GM21515 (cell line): ENCODE measurements around the gene PDK2.

Source experiments
- ATAC-seq: cut with Tn5 transposase; IDR thresholded peaks from one replicate; pipeline ENCODE4 v1.9.1; 2021; ENCODE audit not compliant: unreplicated experiment

Gene PDK2

DNA sequence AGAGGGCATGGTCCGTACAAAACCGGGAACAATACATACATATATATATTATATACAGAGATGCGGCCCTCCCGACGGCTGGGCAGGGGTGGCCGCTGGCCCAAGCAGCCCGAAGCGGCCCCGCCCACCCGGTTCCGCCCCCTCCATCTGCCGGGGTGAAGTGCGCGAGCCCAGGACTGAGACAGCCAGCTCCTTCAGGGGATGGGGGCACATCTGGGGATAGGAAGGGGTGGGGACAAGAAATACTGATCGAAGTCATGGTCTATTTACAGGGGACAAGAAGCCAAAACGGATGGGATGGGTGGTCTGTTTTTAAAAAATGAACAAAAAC lies 38.6 kb downstream of the PDK2 start:
- no peak for ATAC-seq

DNA sequence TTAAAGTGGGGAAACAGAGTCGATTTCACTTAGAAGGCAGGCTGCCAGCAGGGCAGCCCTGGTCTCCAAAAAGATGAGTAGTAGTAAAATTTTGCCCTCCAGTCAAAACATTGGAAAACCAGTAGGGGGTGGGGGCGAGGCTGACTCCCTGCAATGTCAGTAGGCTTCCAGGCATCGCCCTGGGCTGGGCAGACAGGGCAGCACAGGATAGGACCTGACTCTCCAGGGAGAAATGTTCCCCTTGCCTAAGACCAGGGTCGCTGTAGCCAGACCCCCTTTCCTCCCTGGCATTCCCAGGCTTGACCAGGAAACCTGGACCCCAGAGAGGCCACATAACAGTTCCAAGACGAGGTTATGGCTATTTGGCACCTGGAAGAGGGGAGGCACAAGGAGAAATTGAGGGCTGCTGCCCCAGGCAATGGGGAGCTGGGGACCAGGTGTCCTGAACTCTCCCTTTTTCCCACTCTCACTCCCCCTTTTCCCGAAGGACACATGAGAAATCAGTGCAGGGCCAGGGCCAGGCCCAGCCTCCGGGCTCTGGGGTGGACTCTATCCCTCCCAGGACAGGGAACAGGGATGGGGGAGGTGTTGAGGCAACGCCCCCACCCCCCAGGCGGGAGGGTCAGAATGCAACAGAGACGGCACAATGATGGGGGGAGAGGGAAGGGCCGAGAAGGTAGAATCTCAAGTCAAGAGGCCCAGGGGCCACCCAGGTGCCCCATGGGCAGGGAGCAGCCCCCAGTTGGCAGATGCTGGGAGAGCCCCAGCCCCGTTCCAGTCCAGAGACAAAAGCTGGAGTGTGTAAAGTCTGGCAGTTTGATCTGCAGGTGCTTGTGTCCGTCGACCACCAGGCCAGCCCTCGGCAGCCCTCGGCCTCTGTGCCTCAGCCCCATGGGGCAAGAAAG lies 39.3 kb downstream of the PDK2 start:
- no peak for ATAC-seq

DNA sequence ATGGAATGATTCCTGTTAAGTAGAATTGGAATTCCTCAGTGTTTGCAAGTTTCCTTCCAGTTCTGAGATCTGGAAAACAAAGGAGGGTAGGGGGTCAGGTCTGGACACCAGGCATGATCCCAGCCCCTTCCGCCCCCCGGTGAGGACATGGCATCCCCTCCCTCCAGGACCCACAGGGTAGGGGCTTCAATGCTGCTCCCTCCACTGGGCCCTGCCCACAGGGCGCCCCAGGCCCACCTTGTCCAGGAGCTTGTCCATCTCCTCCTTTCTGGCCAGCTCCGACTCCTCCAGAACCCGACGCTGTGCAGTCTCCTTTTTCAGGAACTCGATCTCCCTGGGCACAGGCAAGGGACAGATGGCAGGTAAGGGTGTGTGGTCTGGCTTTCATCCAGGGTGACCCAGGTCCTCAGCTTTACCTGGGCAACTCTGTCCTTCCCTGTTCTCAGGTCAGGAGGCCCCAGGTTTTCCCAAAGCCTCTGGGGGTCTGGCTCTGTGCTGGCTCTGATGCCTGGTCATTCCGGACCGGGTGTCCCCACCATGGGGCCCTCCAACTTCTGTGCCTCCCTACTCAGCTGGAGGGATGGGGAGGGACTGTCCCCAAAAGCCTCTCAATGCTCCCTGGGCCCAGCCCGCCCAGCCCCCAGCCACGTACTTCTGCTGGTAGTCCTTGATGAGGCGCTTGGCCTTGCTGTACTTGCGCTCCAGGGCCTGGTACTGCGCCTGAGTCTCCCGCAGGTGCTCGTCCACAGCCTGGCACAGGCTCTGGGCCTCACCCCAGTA lies 40.4 kb downstream of the PDK2 start:
- ATAC-seq = no peak

DNA sequence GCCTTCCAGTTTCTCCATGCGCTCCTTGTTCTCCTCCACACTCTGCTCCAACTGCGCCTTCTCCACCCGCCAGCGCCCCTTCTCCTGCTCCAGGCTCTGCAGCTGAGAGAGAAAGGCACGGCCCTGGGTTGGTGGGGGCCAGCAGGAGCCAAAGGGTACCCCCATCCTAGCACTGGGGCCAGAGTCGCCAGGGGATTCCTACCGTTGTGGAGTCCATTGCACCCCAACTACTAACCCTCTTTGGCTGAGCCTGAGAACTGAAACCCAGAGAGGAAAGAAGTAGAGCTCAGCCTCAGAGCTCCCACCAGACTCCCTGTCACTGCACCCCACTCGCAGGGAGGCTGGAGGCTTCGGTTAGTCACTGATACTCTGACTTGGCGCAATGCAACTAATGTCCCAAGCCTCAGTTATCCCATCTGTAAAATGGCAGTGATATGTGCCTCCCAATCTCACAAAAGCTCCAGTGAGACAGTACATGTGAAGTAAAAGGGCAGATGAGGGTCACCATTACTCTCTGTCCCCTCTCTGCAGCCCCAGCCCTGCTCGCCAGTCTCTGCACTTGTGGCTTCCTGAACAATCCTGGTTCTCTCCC lies 41.0 kb downstream of the PDK2 start:
- no peak for ATAC-seq

DNA sequence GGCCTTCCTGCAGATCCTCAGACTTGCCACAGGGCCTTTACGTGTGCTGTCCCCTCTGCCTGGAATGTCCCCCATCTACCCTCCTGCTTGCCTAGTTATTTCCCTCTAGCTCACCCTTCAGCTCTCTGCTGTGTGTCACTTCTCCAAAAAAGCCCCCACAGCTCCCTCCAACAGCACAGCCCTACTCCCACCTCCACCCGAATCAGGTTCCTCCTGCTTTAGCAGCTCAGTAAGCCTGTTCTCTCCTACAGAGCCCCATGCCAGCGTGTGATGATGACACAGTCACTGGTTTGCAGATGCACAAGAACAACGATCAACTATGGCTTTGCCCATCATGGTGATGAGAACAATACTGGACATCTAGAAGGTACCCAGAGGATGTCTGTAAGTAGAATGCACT lies 41.9 kb downstream of the PDK2 start:
- no peak for ATAC-seq

DNA sequence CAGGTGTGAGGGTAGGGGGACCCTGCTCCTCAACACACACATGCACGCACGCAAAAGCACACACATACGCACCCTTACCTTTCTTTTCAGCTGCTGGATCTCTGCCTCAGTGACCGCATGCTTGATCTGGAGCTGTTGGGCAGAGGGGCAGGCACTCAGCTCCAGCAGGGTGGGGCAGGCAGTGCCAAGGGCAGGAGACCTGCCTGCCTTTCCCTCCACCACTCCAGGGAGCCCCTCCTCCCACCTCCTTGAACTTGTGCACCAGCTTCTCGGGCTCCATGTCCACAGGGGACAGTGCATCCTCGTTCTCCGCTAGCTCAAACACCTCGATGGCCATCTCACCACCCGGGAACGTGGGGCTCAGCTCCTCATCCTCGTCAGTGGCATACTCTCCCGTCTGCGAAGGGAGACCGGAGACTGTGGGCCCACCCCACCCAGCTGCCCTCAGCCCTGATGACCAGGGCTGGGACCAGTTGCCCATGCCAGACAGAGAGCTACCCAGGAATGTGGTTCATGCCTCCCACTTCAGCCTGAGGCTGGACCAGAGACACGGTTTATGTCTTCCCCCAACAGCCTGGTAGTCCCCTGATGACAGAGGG lies 44.1 kb downstream of the PDK2 start:
- ATAC-seq = no peak

DNA sequence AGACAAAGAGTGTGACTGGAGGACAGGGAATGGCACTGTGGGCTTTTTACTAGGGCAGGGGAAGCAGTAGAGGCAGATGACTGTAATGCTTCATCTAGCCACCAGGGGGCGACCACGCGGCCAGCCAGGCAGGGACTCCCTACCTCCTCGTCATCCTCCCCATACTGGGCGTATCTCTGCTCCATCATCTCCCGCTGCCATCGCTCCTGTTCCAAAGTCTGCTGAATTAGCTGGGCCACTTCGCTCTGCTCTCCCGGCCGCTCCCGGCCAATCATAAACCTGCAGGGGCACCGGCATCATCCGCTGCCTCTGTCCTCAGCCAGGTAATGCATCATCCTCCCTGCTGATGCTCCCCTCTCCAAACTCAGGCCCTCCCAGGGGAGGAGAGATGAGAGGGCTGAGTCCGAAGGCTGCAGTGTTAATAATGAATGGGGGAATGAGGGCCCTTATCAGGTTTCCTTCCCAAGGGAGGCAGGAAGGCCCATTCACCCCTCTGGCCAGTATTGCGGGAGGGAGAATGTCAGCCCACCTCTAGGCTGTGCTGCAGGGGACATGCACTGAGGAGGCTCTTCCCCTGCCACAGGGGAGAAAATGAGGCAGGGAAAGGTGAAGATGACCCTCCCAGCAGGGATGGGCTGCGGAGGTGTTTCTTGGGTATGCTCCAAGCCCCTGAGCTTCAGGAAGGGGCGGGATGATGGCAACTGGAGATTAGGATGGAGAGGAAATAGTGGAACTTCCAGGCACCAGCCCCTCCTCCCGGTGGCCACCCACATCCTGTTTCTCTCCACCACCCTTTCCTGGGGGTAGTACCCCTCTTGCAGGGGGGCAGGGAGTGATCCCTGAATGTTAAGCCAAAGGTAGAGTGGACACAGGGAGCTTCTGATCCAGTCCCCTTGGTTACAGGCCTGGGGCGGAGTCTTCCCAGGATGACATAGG lies 45.1 kb downstream of the PDK2 start:
- ATAC-seq = no peak

DNA sequence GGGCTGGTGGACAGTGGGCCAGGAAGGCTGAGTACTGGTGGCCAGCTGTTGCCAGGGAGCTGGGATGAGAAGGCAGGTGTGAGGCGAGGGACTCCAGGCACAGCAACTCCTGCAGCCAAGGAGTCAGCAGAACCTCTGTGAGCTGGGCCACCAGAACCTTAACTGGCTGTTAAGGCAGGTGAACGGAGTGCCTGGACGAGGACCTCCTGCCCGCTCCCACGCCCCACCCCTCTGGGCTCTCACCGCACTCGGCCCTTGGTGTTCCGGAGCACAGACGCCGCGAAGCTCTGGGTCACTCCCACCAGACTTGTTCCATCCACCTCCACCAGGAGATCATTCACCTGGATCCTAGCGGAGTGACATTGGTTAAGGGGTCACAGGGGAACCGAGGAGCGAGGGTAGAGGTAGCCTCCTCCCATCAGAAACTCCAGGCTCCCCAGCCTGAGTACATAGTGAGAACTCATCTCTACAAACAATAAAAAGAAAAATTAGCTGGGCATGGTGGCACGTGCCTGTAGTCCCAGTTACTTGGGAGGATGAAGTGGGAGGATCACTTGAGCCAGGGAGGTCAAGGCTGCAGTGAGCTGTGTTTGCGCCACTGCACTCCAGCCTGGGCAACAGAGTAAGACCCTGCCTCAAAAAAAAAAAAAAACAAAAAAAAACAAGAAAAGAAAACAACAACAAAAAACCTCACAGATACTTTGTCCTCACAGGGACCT lies 46.0 kb downstream of the PDK2 start:
- no peak for ATAC-seq

DNA sequence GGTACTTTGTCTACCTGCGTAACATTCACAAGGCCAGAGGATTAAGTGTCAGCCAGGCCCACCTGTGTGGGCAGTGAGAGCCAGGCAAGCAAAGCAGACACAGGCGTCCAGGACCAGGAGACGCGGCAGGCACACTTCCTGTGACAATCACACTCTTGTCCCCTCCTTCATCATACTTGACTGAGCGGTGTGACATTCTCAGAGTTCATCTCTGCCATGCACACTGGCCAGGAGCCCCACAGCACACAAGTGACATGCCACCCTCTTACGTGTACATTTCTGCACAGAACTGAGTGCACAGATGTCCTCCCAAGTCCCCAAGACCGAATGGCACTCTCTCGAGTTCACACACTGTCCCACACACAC lies 46.6 kb downstream of the PDK2 start:
- no peak for ATAC-seq

DNA sequence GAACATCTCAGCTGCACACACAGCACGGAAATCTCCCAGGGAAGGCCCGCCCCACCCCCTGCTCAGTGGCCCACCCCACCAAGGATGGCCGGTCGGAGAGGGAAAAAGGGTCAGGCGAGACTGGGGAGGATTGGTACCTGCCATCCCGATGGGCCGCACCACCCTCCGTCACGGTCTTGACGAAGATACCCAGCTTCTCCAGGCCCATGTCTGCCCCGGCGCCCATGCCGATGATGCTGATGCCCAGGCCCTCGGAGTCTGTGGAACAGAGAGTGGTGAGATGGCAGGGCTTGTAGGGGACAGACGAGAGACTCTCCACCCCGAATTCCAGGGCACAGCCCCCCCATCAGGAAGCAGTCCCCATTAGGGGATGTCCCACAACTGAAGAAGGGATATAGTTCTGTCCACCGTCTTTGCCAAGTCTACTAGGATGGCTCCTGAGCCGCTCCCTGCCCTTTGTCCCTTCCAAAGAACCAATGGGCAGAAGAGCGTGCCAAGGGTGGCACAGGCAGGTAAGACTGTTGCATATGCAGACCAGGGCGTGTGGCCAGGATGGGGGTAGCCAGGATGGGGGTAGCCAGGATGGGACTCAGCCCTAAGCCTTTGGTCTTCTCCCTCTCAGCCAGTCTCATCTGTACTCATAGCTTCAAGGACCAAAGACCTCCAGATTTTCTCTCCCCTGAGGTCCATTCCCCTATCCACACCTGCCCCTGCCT lies 48.5 kb downstream of the PDK2 start:
- ATAC-seq = no peak

DNA sequence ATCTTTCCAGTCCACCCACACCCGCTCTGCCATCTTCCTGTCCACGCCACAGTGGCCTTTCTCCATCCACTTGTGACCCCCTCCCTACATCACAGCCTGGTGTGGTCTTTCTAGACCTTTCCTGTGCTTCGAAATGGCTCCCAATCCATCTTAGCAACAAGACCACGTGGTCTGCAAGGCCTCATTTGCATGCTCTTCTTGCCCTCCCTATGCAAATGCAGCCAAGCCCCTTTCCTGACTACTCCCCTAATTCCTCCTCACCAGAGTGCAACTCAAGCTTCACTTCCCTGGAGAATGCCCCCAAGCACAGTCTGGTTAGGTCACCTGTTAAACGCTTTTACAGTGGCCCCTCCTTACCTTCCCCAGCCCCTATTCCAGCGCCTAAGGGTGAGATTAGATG lies 49.2 kb downstream of the PDK2 start:
- ATAC-seq = no peak

DNA sequence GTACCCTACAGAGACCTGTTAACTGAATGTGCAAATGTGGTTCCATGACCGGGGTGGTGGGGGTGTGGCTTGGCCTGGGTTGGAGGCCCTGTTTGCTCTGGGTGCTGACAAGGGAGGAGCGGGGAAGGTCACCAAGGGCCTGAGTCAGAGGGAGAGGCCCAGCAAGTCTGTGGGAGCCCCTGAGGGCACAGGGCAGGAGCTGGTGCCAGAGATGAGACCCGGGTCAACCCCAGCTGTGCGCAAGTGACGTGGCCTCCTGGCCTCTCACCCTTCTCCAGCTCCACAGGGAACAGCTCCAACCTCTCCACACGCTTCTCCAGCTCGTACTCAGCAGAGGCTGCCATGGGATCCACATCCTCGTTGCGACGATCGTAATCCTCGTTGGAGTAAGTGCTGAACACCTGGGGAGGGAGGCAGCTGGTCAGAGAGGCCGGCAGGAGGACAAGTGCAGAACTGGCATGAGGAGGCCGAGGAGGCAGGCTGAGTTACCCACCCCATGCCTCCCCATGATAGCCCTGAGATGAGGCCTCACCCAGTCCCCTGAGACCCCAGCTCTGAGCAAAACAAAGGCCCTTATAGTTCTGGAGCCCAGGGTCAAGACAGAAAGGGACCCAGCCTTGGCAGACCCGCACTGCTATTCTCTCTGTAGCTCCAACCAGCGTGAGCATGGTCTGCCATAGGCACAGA lies 49.8 kb downstream of the PDK2 start:
- no peak for ATAC-seq

DNA sequence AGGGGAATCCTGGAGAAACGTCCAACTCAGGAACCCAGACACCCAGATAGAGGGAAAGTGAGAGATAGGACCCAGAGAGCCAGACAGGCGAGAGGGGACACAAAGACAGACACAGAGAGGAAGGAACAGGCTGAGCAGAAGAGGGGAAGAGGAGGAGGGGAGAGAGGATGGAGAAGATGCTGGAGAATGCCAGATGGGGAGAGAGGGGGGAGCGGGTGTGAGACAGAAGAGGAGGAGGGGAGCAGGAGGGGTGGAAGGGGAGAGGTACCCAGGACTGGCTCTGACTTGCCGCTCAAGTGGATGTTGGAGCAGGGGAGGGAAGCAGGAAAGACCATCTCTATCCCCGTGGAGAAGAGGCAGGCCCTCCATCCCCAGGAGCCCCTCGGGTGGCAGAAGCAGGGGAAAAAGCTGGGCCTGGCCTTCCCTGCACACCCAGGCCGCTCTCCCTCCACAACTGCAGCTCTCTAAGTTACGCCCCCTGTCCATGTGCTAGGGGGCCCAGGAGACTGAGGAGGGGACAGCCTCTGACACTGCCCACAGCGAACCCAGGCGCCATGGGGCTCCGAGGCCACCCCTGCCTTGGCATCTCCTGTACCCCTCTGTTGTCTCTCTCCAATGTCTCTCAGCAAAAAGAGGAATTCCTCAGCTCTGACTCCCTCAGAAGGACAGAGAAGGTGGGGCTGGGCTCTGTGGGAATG lies 50.5 kb downstream of the PDK2 start:
- ATAC-seq = no peak

DNA sequence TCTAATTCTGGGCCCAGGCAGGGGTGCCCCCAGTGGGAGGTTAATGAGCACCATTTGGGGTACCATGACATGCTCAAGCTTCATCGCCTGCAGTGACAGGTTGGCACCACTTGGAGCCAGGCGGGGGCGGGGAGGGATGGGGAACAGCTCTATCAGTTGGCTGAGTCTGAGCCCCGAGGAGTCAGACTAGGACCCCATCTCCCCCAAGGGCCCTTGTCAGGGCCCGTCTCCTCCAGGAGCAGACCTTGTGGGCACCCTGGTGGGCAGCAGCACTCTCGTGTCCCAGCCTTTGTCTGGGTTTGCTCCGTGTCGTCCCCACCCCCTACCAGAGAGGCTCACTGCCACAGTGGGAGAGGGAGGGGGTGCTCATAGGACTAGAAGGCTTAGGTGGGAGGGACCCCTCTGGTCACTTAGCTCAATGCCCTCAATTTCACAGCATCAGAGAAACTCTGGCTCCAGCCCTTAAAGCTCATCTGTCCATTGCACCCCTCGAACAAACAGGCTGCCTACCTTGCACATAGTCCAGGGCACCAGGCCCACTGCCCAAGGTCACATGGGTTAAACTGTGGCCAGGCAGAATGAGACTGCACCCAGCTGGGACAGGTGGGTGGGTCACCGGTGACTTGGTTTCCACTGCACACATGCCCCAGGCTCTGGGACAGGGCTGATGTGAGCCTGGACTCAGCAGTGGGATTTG lies 51.2 kb downstream of the PDK2 start:
- no peak for ATAC-seq

DNA sequence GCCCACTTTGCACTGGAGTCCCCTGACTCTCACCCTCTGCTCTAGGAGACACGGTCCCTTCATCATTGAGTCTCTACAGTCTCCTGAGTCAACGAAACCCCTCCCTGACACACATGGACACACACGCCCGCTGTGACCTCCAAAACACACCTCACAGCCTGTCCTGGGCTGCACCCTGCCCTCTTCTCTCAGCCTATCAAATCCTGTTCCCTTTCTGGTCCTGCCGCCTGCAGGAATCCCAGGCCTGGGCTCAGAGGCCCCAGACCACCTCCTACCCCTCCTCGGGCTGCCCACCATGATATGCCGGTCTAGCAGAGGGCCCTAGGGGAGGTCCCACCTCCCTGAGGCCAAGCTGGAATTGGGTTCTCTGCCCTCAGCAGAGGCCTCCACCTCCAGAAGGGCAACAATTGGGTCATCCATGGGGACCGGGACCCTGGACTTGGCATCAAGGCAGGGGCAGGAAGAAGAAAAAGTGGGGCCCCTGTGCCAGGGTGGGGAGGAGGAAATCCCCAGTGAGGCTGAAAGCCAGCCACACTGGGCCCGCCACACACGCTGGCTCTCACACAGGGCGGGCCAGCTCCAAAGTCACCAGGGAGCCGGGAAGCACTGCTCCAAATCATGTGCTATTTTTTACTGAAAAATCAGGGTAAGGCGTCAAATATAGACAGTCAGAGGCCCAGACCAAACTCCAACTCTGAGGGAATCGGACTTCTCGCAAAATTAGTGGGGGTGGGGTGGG lies 51.9 kb downstream of the PDK2 start:
- no peak for ATAC-seq

DNA sequence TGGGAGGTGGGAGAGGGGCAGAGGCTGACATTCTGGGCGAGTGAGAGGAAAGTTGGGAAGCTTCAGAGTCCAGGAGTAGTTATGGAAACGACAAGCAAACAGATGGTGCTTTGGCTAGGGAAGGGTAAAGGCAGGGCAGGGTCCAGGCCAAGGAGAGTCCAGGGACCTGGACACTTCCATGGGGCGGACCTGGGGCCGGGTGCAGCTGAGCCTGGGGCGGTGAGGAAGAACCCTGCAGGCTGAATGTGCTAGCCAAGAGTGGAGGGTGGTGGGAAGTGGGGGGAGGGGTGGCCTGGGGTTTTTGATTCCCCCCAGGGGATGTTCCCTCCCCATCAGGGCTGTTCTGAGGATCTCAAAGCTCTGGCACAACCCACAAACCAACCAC lies 52.7 kb downstream of the PDK2 start:
- ATAC-seq = no peak
